K562 (cell line): ENCODE data around the gene FAM174C. TPM values are rescaled to one million over a fixed set of nuclear protein-coding genes. Genes with fewer than 3 reads are reported as not detected.
A peak's percentile ranks its signal among the peaks of the same experiment; 100 is the strongest.

ENCODE experiments used
- CBFA2T2 ChIP-seq: fragments of 450-650 bp; conservative IDR thresholded peaks from 2 replicates; pipeline ENCODE4 v1.6.1; 2017; ENCODE audit warnings: mild to moderate bottlenecking
- ETS2 ChIP-seq: IDR thresholded peaks from 2 replicates; pipeline ENCODE4 v1.6.1; 2016; ENCODE audit warnings: borderline replicate concordance, missing genetic modification characterization, mild to moderate bottlenecking, moderate library complexity, missing compliant biosample characterization; ENCODE audit not compliant: poor library complexity, severe bottlenecking
- ETV6 ChIP-seq, 3 experiments: fragments of 150-350 bp in 1 of 3; sonication (generic) in 1 of 3; formaldehyde crosslinking in 1 of 3; IDR thresholded peaks; 2 replicates each; pipeline versions ENCODE4 v1.6.1 to v1.8.0; 2014 to 2022; ENCODE audit warnings: borderline replicate concordance in 2 of 3, low read depth in 2 of 3, antibody characterized with exemption in 1 of 3, low read length in 1 of 3, mild to moderate bottlenecking in 1 of 3, missing genetic modification reagents in 1 of 3
- EWSR1 ChIP-seq: fragments of 450-650 bp; IDR thresholded peaks from 2 replicates; pipeline ENCODE4 v1.6.1; 2018; ENCODE audit warnings: borderline replicate concordance, mild to moderate bottlenecking, low read depth, moderate library complexity; ENCODE audit not compliant: partially characterized antibody
- JUN ChIP-seq, 2 experiments: sonication (generic) in 1 of 2; formaldehyde crosslinking in 1 of 2; IDR thresholded peaks; 2 replicates each; pipeline versions ENCODE4 v1.6.1 to v1.8.0; 2012 to 2022; ENCODE audit warnings: borderline replicate concordance in 2 of 2, mild to moderate bottlenecking in 2 of 2, improper control_type of control experiment in 1 of 2, low read depth in 1 of 2, low read length in 1 of 2, missing genetic modification reagents in 1 of 2
- KAT7 ChIP-seq: sonication (generic); formaldehyde crosslinking; IDR thresholded peaks from 2 replicates; pipeline ENCODE4 v1.8.0; 2022; ENCODE audit warnings: missing genetic modification reagents, mild to moderate bottlenecking, borderline replicate concordance
- MEF2A ChIP-seq: IDR thresholded peaks from 2 replicates; pipeline ENCODE4 v1.6.1; 2011; ENCODE audit warnings: low read depth, mild to moderate bottlenecking, low read length, moderate library complexity; ENCODE audit not compliant: control insufficient read depth
- NR2C1 ChIP-seq, 2 experiments: fragments of 450-650 bp; IDR thresholded peaks; 2 replicates each; pipeline ENCODE4 v1.6.1; 2017; ENCODE audit warnings: mild to moderate bottlenecking in 2 of 2, antibody characterized with exemption in 1 of 2, inconsistent platforms in 1 of 2, missing compliant biosample characterization in 1 of 2, missing genetic modification characterization in 1 of 2
- POLR2AphosphoS2 ChIP-seq: IDR thresholded peaks from 2 replicates; pipeline ENCODE4 v1.6.1; 2012; ENCODE audit warnings: low read length, improper control_type of control experiment
- PRPF4 ChIP-seq: fragments of 200-400 bp; formaldehyde crosslinking; IDR thresholded peaks from one replicate; pipeline ENCODE4 v1.6.1; 2017; ENCODE audit warnings: low read length, low read depth, mild to moderate bottlenecking; ENCODE audit not compliant: insufficient read depth, poor library complexity, severe bottlenecking
- SP1 ChIP-seq: sonication (generic); formaldehyde crosslinking; IDR thresholded peaks from 2 replicates; pipeline ENCODE4 v1.8.1; 2022; ENCODE audit warnings: mild to moderate bottlenecking, missing genetic modification reagents
- polyA plus RNA-seq, 8 experiments: library from polyadenylated mRNA; depleted of rRNA in 4 of 8; stranded (reverse) in 5 of 8; unstranded in 3 of 8; fragments of >200 nt; fragmentation: Nextera tagmentation in 2 of 8; fragmentation: Illumina TruSeq in 1 of 8; extraction: Ambion mirVana in 2 of 8; extraction: Trizol in 1 of 8; gene quantifications; 2 replicates each; pipeline versions ENCODE4 v1.2.1 to v1.2.3, GENCODE V29; 2011 to 2014; ENCODE audit warnings: inconsistent platforms in 1 of 8, missing spikeins in 1 of 8
- total RNA-seq, 7 experiments: library from RNA; depleted of rRNA in 6 of 7; stranded (reverse); fragments of >200 nt in 6 of 7; fragmentation: Illumina TruSeq in 2 of 7; extraction: Trizol in 2 of 7; gene quantifications; 2 replicates each; pipeline versions ENCODE4 v1.2.1 to v1.2.3, GENCODE V29; 2011 to 2021; ENCODE audit warnings: low replicate concordance in 1 of 7
- TF ChIP-seq, protein P1 (sequence below): fragments of 450-650 bp; IDR thresholded peaks from 2 replicates; pipeline ENCODE4 v1.6.1; 2016
- TF ChIP-seq, protein P2 (sequence below): fragments of 450-650 bp; IDR thresholded peaks from 2 replicates; pipeline ENCODE4 v1.6.1; 2017; ENCODE audit warnings: mild to moderate bottlenecking, moderate library complexity
- TF ChIP-seq, protein P3 (sequence below): fragments of 450-650 bp; IDR thresholded peaks from 2 replicates; pipeline ENCODE4 v1.6.1; 2014; ENCODE audit warnings: low read depth, mild to moderate bottlenecking, moderate library complexity, borderline replicate concordance

The FAM174C gene
- total and polyA plus RNA-seq, 9 of the 15 experiments (the other 6 are each of a cell fraction or from before 2014, with no cell fraction given): 0.66 to 89.6 (median 20.3) TPM

DNA sequence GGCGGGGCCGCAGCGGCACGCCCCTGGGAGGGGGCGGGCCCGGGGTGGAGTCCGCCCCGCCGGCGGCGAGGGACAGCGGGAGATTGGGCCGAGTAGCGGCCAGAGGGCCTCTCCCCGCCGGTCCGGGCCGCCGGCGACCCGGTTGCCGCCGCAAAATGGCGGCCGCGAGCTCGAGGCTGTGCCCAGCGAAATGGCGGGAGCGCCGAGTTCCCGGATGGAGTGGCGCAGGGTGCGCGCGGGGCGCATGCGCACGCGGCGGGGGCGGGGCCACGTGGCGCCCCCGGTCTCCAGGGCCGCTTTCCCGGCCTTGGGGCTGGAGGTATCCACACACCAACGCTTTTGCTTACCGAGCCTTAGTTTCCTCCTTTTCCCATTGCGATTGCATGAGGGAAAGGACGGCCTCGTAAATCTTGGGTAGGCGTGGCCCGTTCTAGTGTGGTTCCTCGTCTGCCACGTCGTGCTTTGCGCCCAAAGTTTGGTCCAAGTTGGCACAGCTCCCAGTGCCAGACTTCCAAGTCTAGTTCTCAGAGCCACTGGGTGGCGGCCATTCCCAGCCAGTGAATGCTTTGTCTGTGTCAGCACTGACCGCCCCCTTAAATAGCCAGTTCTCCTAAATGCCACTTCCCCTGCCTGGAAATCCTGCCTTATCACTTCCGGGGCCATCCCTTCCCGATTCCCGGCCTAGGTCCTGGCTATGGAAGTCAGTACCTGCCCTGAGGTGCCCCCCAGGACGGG, 5.7 kb upstream of the FAM174C start (continued):
- TF ChIP-seq CBFA2T2: peak; percentile 0; the same call in 1 of the 2 replicates
- TF ChIP-seq KAT7 (CRISPR knock-in tag): peak; percentile 61; the same call in 1 of the 2 replicates
- peak; percentile 72 for TF ChIP-seq POLR2AphosphoS2
- peak; percentile 20; the same call in 1 of the 2 replicates for TF ChIP-seq JUN (IDR thresholded peaks at IDR 0.05; ENCODE audit: borderline replicate concordance, low read depth, low read length)
- no peak for TF ChIP-seq JUN (CRISPR knock-in tag; IDR thresholded peaks at IDR 0.05; ENCODE audit: borderline replicate concordance)
- peak; percentile 66; the same call in 1 of the 2 replicates for TF ChIP-seq SP1
- TF ChIP-seq, protein P1, sequence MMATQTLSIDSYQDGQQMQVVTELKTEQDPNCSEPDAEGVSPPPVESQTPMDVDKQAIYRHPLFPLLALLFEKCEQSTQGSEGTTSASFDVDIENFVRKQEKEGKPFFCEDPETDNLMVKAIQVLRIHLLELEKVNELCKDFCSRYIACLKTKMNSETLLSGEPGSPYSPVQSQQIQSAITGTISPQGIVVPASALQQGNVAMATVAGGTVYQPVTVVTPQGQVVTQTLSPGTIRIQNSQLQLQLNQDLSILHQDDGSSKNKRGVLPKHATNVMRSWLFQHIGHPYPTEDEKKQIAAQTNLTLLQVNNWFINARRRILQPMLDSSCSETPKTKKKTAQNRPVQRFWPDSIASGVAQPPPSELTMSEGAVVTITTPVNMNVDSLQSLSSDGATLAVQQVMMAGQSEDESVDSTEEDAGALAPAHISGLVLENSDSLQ: peak; percentile 12; the same call in 1 of the 2 replicates
- no peak for TF ChIP-seq EWSR1
- TF ChIP-seq PRPF4: peak; percentile 70
- TF ChIP-seq, protein P2, sequence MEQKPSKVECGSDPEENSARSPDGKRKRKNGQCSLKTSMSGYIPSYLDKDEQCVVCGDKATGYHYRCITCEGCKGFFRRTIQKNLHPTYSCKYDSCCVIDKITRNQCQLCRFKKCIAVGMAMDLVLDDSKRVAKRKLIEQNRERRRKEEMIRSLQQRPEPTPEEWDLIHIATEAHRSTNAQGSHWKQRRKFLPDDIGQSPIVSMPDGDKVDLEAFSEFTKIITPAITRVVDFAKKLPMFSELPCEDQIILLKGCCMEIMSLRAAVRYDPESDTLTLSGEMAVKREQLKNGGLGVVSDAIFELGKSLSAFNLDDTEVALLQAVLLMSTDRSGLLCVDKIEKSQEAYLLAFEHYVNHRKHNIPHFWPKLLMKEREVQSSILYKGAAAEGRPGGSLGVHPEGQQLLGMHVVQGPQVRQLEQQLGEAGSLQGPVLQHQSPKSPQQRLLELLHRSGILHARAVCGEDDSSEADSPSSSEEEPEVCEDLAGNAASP: no peak
- TF ChIP-seq ETS2: peak; percentile 35
- TF ChIP-seq, protein P3, sequence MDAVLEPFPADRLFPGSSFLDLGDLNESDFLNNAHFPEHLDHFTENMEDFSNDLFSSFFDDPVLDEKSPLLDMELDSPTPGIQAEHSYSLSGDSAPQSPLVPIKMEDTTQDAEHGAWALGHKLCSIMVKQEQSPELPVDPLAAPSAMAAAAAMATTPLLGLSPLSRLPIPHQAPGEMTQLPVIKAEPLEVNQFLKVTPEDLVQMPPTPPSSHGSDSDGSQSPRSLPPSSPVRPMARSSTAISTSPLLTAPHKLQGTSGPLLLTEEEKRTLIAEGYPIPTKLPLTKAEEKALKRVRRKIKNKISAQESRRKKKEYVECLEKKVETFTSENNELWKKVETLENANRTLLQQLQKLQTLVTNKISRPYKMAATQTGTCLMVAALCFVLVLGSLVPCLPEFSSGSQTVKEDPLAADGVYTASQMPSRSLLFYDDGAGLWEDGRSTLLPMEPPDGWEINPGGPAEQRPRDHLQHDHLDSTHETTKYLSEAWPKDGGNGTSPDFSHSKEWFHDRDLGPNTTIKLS: peak; percentile 83
- 0 out of 2 replicates have a peak, but pooled peaks have one; percentile 38 for TF ChIP-seq NR2C1 (IDR thresholded peaks at IDR 0.05)
- peak; percentile 69 for TF ChIP-seq NR2C1 (tag; IDR thresholded peaks at IDR 0.05)
- no peak for TF ChIP-seq MEF2A
- TF ChIP-seq ETV6 (IDR thresholded peaks at IDR 0.05; ENCODE audit: borderline replicate concordance in 1 of 2, low read depth in 2 of 2, low read length in 1 of 2): no peak
- TF ChIP-seq ETV6 (CRISPR knock-in tag; IDR thresholded peaks at IDR 0.05; ENCODE audit: borderline replicate concordance): no peak
